Astrocyte (in vitro differentiated cells and primary cell): ENCODE measurements around the gene PDIA5.

ENCODE experiments used
- EZH2 ChIP-seq: IDR thresholded peaks from 2 replicates; pipeline ENCODE4 v1.6.1; 2012; ENCODE audit warnings: mild to moderate bottlenecking, low read length, inconsistent platforms; ENCODE audit not compliant: insufficient read depth
- TF ChIP-seq, protein P1 (sequence below): IDR thresholded peaks from 2 replicates; pipeline ENCODE4 v1.5.1; 2011; ENCODE audit warnings: low read depth, mild to moderate bottlenecking, inconsistent platforms, low read length, moderate library complexity; ENCODE audit not compliant: insufficient read depth

- TF ChIP-seq, protein P1, sequence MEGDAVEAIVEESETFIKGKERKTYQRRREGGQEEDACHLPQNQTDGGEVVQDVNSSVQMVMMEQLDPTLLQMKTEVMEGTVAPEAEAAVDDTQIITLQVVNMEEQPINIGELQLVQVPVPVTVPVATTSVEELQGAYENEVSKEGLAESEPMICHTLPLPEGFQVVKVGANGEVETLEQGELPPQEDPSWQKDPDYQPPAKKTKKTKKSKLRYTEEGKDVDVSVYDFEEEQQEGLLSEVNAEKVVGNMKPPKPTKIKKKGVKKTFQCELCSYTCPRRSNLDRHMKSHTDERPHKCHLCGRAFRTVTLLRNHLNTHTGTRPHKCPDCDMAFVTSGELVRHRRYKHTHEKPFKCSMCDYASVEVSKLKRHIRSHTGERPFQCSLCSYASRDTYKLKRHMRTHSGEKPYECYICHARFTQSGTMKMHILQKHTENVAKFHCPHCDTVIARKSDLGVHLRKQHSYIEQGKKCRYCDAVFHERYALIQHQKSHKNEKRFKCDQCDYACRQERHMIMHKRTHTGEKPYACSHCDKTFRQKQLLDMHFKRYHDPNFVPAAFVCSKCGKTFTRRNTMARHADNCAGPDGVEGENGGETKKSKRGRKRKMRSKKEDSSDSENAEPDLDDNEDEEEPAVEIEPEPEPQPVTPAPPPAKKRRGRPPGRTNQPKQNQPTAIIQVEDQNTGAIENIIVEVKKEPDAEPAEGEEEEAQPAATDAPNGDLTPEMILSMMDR: no peak
- no peak for TF ChIP-seq EZH2
These were observed 2.3 kb upstream of the PDIA5 start for GRCh38 chr3:123064506-123064905.
